A549 treated with AZD9567 at 1 μM for 4 hours (cell line): Measurements from ENCODE around the gene TAC3. TPM values are rescaled to one million over a fixed set of nuclear protein-coding genes. Genes with fewer than 3 reads are reported as not detected.

Experiments
- total RNA-seq: library from RNA; stranded (reverse); fragments of 200-300 nt; extraction: Qiagen RNA extraction; gene quantifications from 5 replicates; pipeline ENCODE4 v1.2.3, GENCODE V29; 2022; ENCODE audit not compliant: insufficient read depth

TAC3 gene
- 0.09 to 0.34 TPM (median 0.17 TPM) in 4 of 5 replicates, not detected in the other for total RNA-seq

DNA sequence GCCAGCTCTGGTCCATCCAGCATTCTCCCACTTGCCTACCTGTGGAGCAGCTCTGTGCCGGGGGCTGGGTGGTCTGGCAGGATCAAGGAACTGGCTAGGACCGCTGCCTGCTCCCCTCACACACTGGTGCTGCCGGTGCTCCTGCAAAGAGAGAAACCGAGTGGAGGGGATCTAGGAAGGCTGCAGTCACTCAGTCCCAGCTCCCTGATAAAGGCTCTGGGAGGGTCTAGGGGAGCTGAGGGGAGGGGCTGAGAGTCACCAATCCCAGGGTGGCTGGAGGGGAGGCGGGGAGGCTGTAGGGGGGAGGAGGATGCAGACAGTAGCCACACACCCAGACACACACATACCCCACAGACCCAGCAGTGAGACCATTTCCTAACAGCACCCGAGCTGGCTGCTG lies at the start of gene TAC3:
Gene TAC3, minus strand, starts transcription at position 182 of the 400 bp plus-strand sequence. CDS start 732 bp downstream, outside the sequence.

GRCh38 chr12:57049890-57050289 lies 33.6 kb upstream of the TAC3 start, which contains the start of gene MYO1A:
Gene MYO1A (minus strand): TSS chr12:57050129. CDS start chr12:57048323, 1,806 bp downstream.

GRCh38 chr12:57005980-57006808 lies 10.1 kb downstream of the TAC3 start, which contains the start of gene ZBTB39:
Gene ZBTB39 (minus strand): TSS chr12:57006546. CDS start chr12:57004917, 1,629 bp downstream.

Other genes starting within 250 kb of the TAC3 start
- 0.05 TPM in 1 of 5 replicates, not detected in the others for gene SDR9C7, start 82.1 kb downstream of the TAC3 start, total RNA-seq
- 0.07 to 0.16 TPM (median 0.11 TPM) in 4 of 5 replicates, not detected in the other for gene RDH16, start 58.9 kb downstream of the TAC3 start, total RNA-seq
- gene ZBTB39, start 10.0 kb downstream of the TAC3 start, total RNA-seq = 4.1 to 6.1 TPM (median 5.6 TPM) in 5 replicates
- 0.09 to 0.57 TPM (median 0.30 TPM) in 4 of 5 replicates, not detected in the other for gene MYO1A, start 33.6 kb upstream of the TAC3 start, total RNA-seq
- gene NEMP1, start 62.3 kb upstream of the TAC3 start, total RNA-seq = 13.6 to 16.9 TPM (median 14.8 TPM) in 5 replicates
- 15.1 to 20.9 TPM (median 17.9 TPM) in 5 replicates for gene NAB2, start 72.6 kb upstream of the TAC3 start, total RNA-seq
- gene STAT6, start 94.8 kb upstream of the TAC3 start, total RNA-seq = 40.2 to 53.8 TPM (median 48.3 TPM) in 5 replicates
- 13.0 to 24.4 TPM (median 14.9 TPM) in 5 replicates for gene LRP1, start 112.0 kb upstream of the TAC3 start, total RNA-seq
- gene LRP1-AS, start 131.1 kb upstream of the TAC3 start, total RNA-seq = not detected in 5 replicates
- gene NXPH4, start 200.3 kb upstream of the TAC3 start, total RNA-seq = 4.1 to 5.9 TPM (median 5.1 TPM) in 5 replicates
- gene SHMT2, start 213.2 kb upstream of the TAC3 start, total RNA-seq = 110 to 141 TPM (median 131 TPM) in 5 replicates
- gene STAC3, start 234.7 kb upstream of the TAC3 start, total RNA-seq = 0.24 to 0.34 TPM (median 0.31 TPM) in 4 of 5 replicates, not detected in the other